Subcutaneous abdominal adipose tissue (tissue), 5 donors: ENCODE data around the gene MCRIP2.

Source experiments
- H3K27ac ChIP-seq: one replicate; pipeline ENCODE4 v1.7.0; 2013; ENCODE audit warnings: low read depth, mild to moderate bottlenecking, inconsistent platforms, low read length, moderate library complexity
- H3K27me3 ChIP-seq, 5 donors: one replicate each; pipeline ENCODE4 v1.7.0; 2013; ENCODE audit warnings: low read length in 5 of 5, inconsistent platforms in 1 of 5; ENCODE audit not compliant: control insufficient read depth in 5 of 5, insufficient read depth in 4 of 5
- H3K36me3 ChIP-seq, 5 donors: one replicate each; pipeline ENCODE4 v1.7.0; 2013; ENCODE audit warnings: low read length in 5 of 5; ENCODE audit not compliant: control insufficient read depth in 5 of 5, insufficient read depth in 5 of 5
- H3K4me1 ChIP-seq, 5 donors: one replicate each; pipeline ENCODE4 v1.7.0; 2013; ENCODE audit warnings: low read length in 5 of 5, mild to moderate bottlenecking in 3 of 5, moderate library complexity in 1 of 5; ENCODE audit not compliant: control insufficient read depth in 5 of 5, insufficient read depth in 5 of 5
- H3K4me3 ChIP-seq, 5 donors: one replicate each; pipeline ENCODE4 v1.7.0; 2013; ENCODE audit warnings: low read length in 5 of 5, low read depth in 1 of 5
- H3K9ac ChIP-seq, 5 donors: one replicate each; pipeline ENCODE4 v1.7.0; 2013; ENCODE audit warnings: low read length in 5 of 5, mild to moderate bottlenecking in 4 of 5, moderate library complexity in 3 of 5
- H3K9me3 ChIP-seq, 5 donors: one replicate each; pipeline ENCODE4 v1.7.0; 2013; ENCODE audit warnings: low read length in 5 of 5; ENCODE audit not compliant: control insufficient read depth in 5 of 5
- donor health status: healthy.
- donor health status: healthy.
- donor health status: healthy.
- donor health status: healthy.
- donor health status: healthy.

MCRIP2 gene

GRCh38 chr16:631808-632358, 9.7 kb upstream of the MCRIP2 start:
- peaks cover 0 to 36% (median 19%) of the 10 kb centered on the region in 5 donors for H3K36me3 ChIP-seq
- H3K4me1 ChIP-seq, result peaks cover 1 to 45% (median 34%) of the 10 kb centered on the region in 5 donors
- H3K27ac ChIP-seq, result no peak overlapping the region
- no peak overlapping the region for H3K9ac ChIP-seq
- peaks cover 0 to 2% (median 0%) of the 10 kb centered on the region in 5 donors for H3K27me3 ChIP-seq
- H3K4me3 ChIP-seq, result no peak overlapping the region
- H3K9me3 ChIP-seq, result no peaks in the 10 kb centered on the region

GRCh38 chr16:632486-633335, 8.9 kb upstream of the MCRIP2 start:
- no peaks in the 10 kb centered on the region for H3K9me3 ChIP-seq
- peaks cover 1 to 48% (median 40%) of the 10 kb centered on the region in 5 donors for H3K4me1 ChIP-seq

DNA sequence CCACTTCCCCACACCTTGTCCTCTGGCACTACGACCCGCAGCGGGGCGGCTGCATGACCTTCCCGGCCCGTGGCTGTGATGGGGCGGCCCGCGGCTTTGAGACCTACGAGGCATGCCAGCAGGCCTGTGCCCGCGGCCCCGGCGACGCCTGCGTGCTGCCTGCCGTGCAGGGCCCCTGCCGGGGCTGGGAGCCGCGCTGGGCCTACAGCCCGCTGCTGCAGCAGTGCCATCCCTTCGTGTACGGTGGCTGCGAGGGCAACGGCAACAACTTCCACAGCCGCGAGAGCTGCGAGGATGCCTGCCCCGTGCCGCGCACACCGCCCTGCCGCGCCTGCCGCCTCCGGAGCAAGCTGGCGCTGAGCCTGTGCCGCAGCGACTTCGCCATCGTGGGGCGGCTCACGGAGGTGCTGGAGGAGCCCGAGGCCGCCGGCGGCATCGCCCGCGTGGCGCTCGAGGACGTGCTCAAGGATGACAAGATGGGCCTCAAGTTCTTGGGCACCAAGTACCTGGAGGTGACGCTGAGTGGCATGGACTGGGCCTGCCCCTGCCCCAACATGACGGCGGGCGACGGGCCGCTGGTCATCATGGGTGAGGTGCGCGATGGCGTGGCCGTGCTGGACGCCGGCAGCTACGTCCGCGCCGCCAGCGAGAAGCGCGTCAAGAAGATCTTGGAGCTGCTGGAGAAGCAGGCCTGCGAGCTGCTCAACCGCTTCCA, 8.1 kb upstream of the MCRIP2 start:
- H3K27ac ChIP-seq, result no peak overlapping the region
- peaks cover 1 to 52% (median 41%) of the 10 kb centered on the region in 5 donors for H3K4me1 ChIP-seq
- H3K4me3 ChIP-seq, result no peak overlapping the region
- H3K27me3 ChIP-seq, result peaks cover 0 to 2% (median 0%) of the 10 kb centered on the region in 5 donors
- peaks cover 0 to 21% (median 13%) of the 10 kb centered on the region in 5 donors for H3K36me3 ChIP-seq
- no peak overlapping the region for H3K9ac ChIP-seq
- H3K9me3 ChIP-seq, result no peaks in the 10 kb centered on the region

More at GRCh38 chr16:632486-633335, 8.9 kb upstream of the MCRIP2 start:
- no peak overlapping the region for H3K27ac ChIP-seq
- H3K27me3 ChIP-seq, result peaks cover 0 to 2% (median 0%) of the 10 kb centered on the region in 5 donors
- H3K9ac ChIP-seq, result no peak overlapping the region
- H3K4me3 ChIP-seq, result no peak overlapping the region
- peaks cover 0 to 29% (median 18%) of the 10 kb centered on the region in 5 donors for H3K36me3 ChIP-seq

DNA sequence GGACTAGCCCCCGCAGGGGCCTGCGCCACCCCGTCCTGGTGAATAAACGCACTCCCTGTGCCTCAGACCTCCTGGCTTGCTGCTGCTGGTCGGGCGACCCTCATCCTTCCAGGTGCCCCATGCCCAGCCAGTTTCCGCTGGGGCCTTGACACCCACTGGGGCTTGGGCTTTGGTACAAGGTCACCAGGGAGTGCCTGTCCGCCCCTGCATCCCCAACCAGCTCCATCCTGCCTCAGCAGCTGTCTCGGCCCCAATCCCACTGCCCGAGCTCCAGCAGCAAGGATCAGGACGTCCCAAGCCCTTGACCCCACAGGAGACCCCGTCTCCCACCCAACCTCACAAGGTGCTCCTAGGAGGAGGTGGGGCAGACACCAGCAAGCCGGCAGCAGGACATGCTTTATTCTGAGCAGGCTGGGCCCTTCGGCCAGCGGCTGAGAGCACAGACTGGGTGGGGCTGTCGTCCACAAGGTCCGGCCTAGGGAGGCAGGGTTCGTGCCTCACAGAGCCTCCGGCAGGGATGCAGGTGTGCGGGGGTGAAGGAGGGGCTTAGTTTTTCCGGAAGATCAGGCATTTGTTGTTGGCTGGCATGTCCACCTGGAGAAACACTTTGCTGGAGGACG, 7.5 kb upstream of the MCRIP2 start:
- H3K9ac ChIP-seq, result no peak overlapping the region
- no peaks in the 10 kb centered on the region for H3K9me3 ChIP-seq
- peaks cover 1 to 50% (median 41%) of the 10 kb centered on the region in 5 donors for H3K4me1 ChIP-seq
- H3K27me3 ChIP-seq, result peaks cover 0 to 2% (median 0%) of the 10 kb centered on the region in 5 donors
- peaks cover 0 to 18% (median 11%) of the 10 kb centered on the region in 5 donors for H3K36me3 ChIP-seq
- no peak overlapping the region for H3K4me3 ChIP-seq
- H3K27ac ChIP-seq, result no peak overlapping the region

- peak overlapping the region in 1 of 5 donors; percentile 84 for H3K9ac ChIP-seq
- H3K9me3 ChIP-seq, result no peaks in the 10 kb centered on the region
- H3K4me3 ChIP-seq, result peak overlapping the region in 2 of 5 donors; percentile 86 to 92
- H3K27me3 ChIP-seq, result peaks cover 0 to 2% (median 0%) of the 10 kb centered on the region in 5 donors
- H3K4me1 ChIP-seq, result peaks cover 1 to 41% (median 32%) of the 10 kb centered on the region in 5 donors
- no peak overlapping the region for H3K27ac ChIP-seq
- peaks cover 0 to 18% (median 11%) of the 10 kb centered on the region in 5 donors for H3K36me3 ChIP-seq
These were observed 6.6 kb upstream of the MCRIP2 start for GRCh38 chr16:634996-635395.

- no peaks in the 10 kb centered on the region for H3K9me3 ChIP-seq
- peaks cover 0 to 2% (median 0%) of the 10 kb centered on the region in 5 donors for H3K27me3 ChIP-seq
- H3K4me1 ChIP-seq, result peaks cover 1 to 35% (median 26%) of the 10 kb centered on the region in 5 donors
- peak overlapping the region in 4 of 5 donors; percentile 84 to 94 (median 86) for H3K9ac ChIP-seq
- H3K4me3 ChIP-seq, result peak overlapping the region in 4 of 5 donors; percentile 81 to 92 (median 86)
- H3K36me3 ChIP-seq, result peaks cover 0 to 18% (median 11%) of the 10 kb centered on the region in 5 donors
- H3K27ac ChIP-seq, result peak overlapping the region; percentile 93
These were observed 5.9 kb upstream of the MCRIP2 start for GRCh38 chr16:635573-636205.

DNA sequence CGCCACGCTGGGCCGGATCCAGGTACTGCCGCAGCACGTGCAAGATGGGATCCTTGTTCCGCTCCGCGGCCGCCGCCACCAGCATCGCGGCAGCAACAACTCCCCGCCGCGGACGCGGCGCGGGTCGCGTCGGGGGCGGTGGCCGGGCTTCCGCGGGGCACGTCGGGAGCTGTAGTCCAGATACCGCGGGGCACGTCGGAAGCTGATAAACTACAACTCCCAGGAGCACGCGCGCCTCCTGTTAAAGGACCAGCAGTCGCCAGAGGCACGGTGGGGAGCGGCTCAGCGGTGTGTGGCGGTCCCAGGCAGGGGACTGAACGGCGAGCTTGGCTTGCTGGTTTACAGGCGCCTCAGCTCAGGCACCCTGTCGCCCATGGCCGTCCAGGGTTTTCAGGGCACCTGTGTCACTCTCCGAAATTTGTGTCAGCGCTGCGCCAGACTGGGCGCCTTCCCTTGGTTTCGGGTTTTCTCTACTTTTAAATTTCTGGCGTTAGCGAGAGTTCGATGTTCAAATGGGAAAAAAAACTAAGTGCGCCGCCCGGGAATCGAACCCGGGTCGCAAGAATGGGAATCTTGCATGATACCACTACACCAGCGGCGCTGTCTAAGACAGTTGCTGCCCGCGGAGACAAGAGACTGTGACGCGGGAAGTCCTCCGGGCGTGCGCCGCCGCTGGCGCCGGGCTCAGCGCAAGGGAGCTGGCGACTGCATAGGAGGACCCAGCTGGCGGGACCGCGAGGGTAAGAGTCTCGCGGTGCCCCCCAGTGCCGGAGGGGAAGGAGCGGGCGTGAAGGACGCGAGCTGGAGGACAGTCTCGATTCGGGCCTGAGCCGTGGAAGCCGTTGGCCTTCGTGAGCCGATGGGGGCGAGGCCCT, 5.2 kb upstream of the MCRIP2 start, which contains the start of gene METTL26:
Gene METTL26 (minus strand): TSS at position 100 of the 875 bp plus-strand sequence. CDS start 15 bp downstream, at position 85.
- peak within 1 kb of the TSS; percentile 63 to 94 (median 84) for H3K9ac ChIP-seq
- peaks cover 0 to 2% (median 0%) of the 10 kb centered on the region in 5 donors for H3K27me3 ChIP-seq
- H3K4me3 ChIP-seq, result peak within 1 kb of the TSS; percentile 63 to 92 (median 86)
- peak within 1 kb of the TSS; percentile 93 for H3K27ac ChIP-seq
- H3K36me3 ChIP-seq, result peaks cover 0 to 18% (median 11%) of the 10 kb centered on the region in 5 donors
- H3K4me1 ChIP-seq, result peaks cover 1 to 34% (median 30%) of the 10 kb centered on the region in 5 donors
- no peaks in the 10 kb centered on the region for H3K9me3 ChIP-seq

DNA sequence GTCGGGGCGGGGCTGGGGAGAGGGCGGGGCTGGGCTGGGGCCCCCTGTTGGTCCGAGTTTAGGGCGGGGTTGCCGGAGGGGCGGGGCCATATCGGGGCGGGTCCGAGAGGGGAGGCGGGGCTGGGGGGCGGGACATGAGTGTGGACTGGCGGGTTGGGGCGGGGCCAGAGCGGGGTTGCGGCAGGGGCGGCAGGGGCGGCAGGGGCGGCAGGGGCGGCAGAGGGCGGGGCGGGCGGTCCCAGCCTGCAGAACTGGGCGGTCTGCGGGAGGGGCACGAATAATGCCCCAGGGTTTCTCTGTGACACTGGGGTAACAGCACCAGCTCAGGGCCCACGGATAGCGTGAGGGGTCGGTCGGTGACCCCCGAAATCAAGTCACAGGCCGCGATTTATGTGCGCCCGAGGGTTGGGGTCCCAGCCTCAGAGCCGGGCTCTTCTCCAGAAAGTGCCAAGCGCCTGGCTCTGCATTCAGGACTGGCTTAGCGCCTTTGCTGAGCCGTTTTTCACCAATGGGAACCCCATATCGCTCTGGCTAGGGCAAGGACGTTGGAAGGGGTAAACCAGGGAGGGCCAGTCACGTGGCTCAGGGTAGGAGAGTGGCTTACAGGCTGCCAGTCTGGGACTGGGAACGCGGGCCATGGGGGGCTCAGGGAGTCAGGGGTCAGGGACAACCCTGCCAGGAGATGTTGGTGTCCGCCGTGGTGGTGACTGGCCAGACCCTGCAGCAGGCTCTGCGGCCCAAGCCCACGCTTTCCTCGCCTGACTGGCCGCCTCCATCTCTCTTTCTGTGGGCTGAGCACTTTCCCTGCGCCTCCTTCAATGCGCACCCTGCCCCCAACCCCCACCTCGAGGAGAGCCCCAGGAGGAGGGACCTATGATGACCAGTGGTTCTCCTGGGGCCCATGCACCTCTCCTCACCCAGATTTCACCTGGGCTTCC, 4.3 kb upstream of the MCRIP2 start:
- Histone ChIP-seq H3K9me3 (no peaks in the 10 kb centered on the region), H3K27me3 (peaks cover 0 to 2% (median 0%) of the 10 kb centered on the region in 5 donors), H3K4me3 (peak overlapping the region; percentile 46 to 92 (median 86)), H3K27ac (peak overlapping the region; percentile 93), H3K9ac (peak overlapping the region in 3 of 5 donors; percentile 37 to 94 (median 88)), H3K36me3 (peaks cover 0 to 18% (median 11%) of the 10 kb centered on the region in 5 donors), H3K4me1 (peaks cover 1 to 42% (median 31%) of the 10 kb centered on the region in 5 donors)
